Right lobe of liver (tissue), 4 donors: Measurements from ENCODE around the gene CENPB.

Source experiments
- POLR2A ChIP-seq: fragments of 450-650 bp; IDR thresholded peaks from one replicate; pipeline ENCODE4 v1.6.1; 2017; ENCODE audit warnings: antibody characterized with exemption, mild to moderate bottlenecking
- TF ChIP-seq, protein P1 (sequence below), 4 donors: fragments of 200-600 bp in 3 of 4; fragments of 450-650 bp in 1 of 4; IDR thresholded peaks; one replicate each; pipeline versions ENCODE4 v1.5.1 to v1.8.0; 2016 to 2022; ENCODE audit warnings: antibody characterized with exemption in 4 of 4, mild to moderate bottlenecking in 2 of 4
- donor health status: DM: no; HTN: no; CAD: no.
- donor health status: DM: no; HTN: no; CAD: no.
- donor health status: DM: no; HTN: yes; CAD: no.

DNA sequence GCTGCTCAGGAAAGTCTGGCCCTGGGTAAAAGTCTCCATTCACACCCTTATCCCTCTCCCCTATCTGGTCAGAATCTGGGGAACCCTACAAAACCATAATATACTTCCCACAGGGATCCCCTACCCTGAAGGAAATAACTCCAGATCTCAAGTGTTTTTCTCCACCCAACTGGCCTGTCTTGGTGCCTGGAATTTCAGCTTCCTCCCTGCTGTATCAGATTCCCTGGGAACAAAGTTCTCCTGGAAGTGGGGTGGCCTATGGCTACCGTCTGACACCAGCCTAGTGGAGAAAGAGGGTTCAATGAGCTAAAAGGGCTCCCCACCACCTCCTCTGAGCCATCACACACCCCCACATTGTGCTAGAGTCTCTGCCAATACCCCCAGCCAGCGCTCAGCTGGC is 39.1 kb downstream of the CENPB start:
- TF ChIP-seq POLR2A = no peak
- TF ChIP-seq, protein P1, sequence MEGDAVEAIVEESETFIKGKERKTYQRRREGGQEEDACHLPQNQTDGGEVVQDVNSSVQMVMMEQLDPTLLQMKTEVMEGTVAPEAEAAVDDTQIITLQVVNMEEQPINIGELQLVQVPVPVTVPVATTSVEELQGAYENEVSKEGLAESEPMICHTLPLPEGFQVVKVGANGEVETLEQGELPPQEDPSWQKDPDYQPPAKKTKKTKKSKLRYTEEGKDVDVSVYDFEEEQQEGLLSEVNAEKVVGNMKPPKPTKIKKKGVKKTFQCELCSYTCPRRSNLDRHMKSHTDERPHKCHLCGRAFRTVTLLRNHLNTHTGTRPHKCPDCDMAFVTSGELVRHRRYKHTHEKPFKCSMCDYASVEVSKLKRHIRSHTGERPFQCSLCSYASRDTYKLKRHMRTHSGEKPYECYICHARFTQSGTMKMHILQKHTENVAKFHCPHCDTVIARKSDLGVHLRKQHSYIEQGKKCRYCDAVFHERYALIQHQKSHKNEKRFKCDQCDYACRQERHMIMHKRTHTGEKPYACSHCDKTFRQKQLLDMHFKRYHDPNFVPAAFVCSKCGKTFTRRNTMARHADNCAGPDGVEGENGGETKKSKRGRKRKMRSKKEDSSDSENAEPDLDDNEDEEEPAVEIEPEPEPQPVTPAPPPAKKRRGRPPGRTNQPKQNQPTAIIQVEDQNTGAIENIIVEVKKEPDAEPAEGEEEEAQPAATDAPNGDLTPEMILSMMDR (IDR thresholded peaks at IDR 0.05) = no peak
